Measurements from ENCODE around the gene AGBL5.

The AGBL5 gene

DNA sequence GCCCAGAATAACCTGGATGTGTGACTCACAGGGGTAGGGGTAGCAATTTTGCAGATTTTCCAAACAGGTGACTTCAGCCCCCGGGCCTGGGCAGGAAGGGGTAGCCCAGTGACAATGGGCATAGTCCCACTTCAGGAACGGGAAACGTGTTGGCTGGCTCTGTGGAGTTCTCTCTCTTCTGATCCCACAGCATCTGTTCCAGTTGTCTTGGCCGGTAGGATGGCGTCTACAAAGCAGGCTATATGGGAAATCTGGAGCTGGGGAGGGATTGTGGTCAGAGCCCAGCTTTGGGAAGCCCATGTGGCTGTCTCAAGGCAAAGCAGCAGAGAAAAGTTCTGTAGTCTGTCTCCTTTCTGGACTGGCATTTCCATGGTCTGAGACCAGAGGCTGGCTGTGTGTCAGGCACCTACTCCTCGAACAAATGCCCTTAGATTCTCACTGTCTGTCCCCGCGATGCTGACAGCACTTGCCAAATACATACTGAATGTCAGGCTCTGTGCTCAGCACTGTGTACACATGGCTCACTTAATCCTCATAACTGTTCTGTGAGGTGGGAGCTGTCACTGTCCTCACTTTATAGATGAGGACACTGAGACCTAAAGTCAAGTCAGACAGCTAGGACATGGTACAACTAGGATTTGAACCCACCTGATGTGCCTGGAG is 36.6 kb upstream of the AGBL5 start:
- H3K4me3 ChIP-seq (ENCODE audit: low read length): no peak overlapping the region
- TF ChIP-seq, protein P1, sequence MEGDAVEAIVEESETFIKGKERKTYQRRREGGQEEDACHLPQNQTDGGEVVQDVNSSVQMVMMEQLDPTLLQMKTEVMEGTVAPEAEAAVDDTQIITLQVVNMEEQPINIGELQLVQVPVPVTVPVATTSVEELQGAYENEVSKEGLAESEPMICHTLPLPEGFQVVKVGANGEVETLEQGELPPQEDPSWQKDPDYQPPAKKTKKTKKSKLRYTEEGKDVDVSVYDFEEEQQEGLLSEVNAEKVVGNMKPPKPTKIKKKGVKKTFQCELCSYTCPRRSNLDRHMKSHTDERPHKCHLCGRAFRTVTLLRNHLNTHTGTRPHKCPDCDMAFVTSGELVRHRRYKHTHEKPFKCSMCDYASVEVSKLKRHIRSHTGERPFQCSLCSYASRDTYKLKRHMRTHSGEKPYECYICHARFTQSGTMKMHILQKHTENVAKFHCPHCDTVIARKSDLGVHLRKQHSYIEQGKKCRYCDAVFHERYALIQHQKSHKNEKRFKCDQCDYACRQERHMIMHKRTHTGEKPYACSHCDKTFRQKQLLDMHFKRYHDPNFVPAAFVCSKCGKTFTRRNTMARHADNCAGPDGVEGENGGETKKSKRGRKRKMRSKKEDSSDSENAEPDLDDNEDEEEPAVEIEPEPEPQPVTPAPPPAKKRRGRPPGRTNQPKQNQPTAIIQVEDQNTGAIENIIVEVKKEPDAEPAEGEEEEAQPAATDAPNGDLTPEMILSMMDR (conservative IDR thresholded peaks at IDR 0.05; ENCODE audit: low read length): no peak
- no peak for DNase-seq (ENCODE audit: low read depth)

DNA sequence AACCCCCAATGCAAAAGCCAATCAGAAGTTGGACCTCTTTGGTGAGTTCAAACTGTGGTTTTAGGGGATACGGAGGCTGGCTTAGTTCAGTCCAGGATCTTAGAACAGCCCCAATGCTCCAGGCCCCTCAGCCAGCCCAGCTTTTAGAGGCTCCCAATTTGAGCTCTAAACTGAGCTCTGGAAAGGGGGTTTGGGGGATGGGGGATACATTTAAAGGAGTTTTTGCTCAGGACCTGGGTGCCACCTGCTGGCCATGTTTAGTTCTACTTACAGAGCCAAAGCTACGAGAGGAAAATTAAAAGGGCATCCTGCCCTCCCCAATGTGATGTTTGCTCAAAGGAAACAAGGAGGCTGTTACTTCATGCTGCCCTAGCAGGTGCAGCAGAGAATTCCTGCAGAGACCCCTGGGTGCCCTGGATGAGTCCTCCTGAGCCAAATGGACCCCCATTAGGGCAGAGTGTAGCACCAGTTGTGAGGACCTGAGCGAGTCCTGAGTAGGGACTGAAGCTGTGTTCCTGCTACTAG is 34.6 kb upstream of the AGBL5 start:
- DNase-seq (ENCODE audit: low read depth): peak; percentile 70
- H3K4me3 ChIP-seq (ENCODE audit: low read length): no peak overlapping the region
- TF ChIP-seq, protein P1 (conservative IDR thresholded peaks at IDR 0.05; ENCODE audit: low read length): peak; percentile 78

DNA sequence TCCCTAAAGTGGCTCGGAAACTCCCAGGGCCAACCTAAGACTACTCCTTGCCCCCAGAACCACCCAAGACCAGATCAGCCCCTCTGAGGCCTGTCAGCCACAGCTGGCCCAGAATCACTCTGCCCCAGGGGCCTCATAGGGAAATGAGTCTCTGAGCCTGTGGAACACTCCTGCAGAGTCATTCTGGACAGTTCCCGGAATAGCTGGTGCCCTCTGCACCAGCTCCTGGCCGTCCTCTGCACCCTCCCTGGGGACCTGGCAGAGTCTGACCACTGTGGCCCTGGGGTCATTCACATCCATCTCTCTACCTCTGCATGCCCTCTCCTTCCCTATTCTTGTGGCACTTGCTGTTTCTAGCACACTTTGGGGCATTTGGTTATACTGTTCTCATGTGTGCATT is 33.3 kb upstream of the AGBL5 start:
- TF ChIP-seq, protein P1 (conservative IDR thresholded peaks at IDR 0.05; ENCODE audit: low read length): no peak
- no peak overlapping the region for H3K4me3 ChIP-seq (ENCODE audit: low read length)
- DNase-seq (ENCODE audit: low read depth): no peak

DNA sequence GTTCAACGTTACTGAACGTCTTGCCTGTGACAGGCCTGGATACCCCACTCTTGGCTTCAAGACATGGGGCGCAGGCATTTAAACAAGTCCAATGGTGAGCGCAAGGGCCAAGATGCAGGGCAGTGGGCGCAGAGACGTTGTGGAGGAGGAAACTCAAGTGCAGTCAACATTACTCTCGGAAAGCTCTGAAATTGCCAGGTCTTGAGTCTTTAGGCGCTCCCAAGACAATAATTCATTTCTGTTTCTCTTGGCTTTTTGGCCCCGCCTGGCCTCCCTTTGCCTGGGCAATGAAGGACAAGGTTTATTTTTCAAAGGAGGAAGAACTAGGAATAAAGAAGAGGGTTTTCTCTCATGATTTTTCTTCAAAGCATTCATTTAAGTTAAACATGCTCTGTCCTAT is 32.0 kb upstream of the AGBL5 start:
- DNase-seq (ENCODE audit: low read depth): no peak
- no peak overlapping the region for H3K4me3 ChIP-seq (ENCODE audit: low read length)
- TF ChIP-seq, protein P1 (conservative IDR thresholded peaks at IDR 0.05; ENCODE audit: low read length): no peak

DNA sequence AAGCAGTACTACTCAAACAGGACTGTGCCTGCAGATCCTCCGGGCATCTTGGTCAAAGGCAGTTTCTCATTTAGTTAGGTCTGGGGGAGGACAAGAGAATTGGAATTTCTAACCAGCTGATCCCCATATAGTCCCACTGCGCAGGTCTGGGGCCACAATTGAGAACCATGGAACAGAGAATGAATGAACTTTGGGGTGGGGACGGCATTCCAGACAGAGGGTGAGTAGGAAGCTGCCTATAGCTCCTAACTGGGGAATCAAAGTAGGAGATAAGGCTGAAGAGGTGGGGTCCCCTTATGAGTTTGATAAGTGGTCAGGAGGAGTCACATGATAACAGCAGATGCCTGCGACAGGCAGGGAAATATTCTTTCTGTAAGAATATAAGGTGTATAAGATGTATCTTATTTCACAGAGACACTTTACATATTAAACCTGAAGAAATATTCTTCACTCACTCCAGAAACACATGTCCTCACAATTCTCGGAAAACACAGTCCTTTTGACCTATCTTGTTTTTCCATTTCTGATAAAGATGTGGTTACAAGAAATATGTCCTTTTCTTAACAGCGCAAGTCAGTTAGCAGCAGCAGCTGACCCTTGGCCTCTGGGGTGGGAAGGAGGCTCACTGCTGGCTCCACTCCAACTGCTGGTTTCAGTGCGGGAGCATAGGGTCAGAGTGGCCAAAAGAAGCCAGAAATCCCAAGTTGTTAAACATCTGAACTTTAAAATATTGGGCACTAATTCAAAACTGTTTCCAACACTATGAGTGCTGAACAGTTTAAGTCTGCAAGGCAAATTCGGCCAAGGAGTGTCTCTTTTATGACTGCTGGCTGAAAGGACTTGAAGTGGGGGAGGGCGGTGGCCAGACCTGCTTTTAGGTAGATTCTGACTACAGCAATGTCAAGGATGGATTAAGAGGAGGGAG is 31.3 kb upstream of the AGBL5 start:
- TF ChIP-seq, protein P1 (conservative IDR thresholded peaks at IDR 0.05; ENCODE audit: low read length): no peak
- DNase-seq (ENCODE audit: low read depth): no peak

DNA sequence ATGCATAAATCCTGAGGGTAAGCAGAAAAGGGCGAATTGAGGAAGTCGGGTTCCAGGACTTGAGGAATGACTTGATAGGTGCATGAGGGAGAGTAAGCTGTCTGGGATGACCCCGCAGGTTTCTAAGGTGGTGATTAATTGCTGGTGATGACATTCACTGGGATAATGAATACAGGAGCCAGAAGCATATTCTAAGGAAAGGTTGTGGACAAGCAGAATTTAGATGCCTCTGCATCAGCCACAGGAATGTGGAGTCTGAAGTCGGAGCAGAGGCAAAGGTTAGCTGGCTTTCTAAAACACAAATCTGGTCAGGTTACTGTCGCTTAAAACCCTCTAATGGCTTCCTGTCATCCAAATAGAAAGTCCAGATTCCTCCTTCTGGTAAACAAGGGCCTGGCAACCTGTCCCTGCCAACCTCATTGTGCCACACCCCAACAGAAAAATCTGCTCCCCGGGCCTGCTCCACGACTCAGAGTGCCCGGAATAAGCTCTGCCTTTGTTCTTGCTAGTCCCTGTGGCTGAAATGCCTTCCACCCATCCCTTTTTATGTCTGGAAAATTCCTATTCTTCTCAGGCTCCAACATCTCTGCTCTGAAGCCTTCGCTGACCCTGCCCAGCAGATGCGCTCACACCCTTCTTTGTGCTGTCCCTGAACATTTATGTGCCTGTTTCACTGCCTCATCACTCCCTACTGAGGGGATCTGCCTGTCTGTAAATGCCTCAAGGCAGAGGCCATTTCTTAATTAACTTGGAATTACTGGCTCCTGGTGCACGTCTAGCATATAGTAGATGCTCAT is 30.0 kb upstream of the AGBL5 start:
- peak; percentile 40 for DNase-seq (ENCODE audit: low read depth)
- no peak overlapping the region for H3K4me3 ChIP-seq (ENCODE audit: low read length)
- TF ChIP-seq, protein P1 (conservative IDR thresholded peaks at IDR 0.05; ENCODE audit: low read length): no peak

More for the DNA sequence above, 31.3 kb upstream of the AGBL5 start:
- no peak overlapping the region for H3K4me3 ChIP-seq (ENCODE audit: low read length)
